Neural progenitor cell (in vitro differentiated cells): Measurements from ENCODE around the gene SPATC1L.

ENCODE experiments used
- CTCF ChIP-seq: fragments of 200-600 bp; sonication (generic); IDR thresholded peaks from 2 replicates; pipeline ENCODE4 v1.5.1; 2017; ENCODE audit warnings: antibody characterized with exemption, mild to moderate bottlenecking
- EZH2 ChIP-seq: fragments of 200-600 bp; sonication (generic); IDR thresholded peaks from 2 replicates; pipeline ENCODE4 v1.6.1; 2017; ENCODE audit warnings: antibody characterized with exemption, mild to moderate bottlenecking, moderate library complexity
- EZH2phosphoT487 ChIP-seq: fragments of 200-600 bp; sonication (generic); IDR thresholded peaks from 2 replicates; pipeline ENCODE4 v1.6.1; 2017; ENCODE audit warnings: antibody characterized with exemption

GRCh38 chr21:46120301-46121285 is 63.7 kb downstream of the SPATC1L start:
- TF ChIP-seq CTCF, result no peak
- TF ChIP-seq EZH2, result no peak
- TF ChIP-seq EZH2phosphoT487, result no peak
